Suprapubic skin (tissue), 4 donors: ENCODE measurements around the gene KCNA2.

Experiments
- CTCF ChIP-seq, 2 donors: fragments of 200-600 bp in 1 of 2; fragments of 450-650 bp in 1 of 2; sonication (generic) in 1 of 2; IDR thresholded peaks; one replicate each; pipeline ENCODE4 v1.5.1; 2016 to 2019; ENCODE audit warnings: antibody characterized with exemption in 2 of 2, mild to moderate bottlenecking in 1 of 2, moderate library complexity in 1 of 2
- POLR2A ChIP-seq, 2 donors: fragments of 450-650 bp; IDR thresholded peaks; one replicate each; pipeline ENCODE4 v1.6.1; 2017; ENCODE audit warnings: antibody characterized with exemption in 2 of 2, mild to moderate bottlenecking in 2 of 2, moderate library complexity in 2 of 2
- POLR2AphosphoS5 ChIP-seq, 3 donors: sonication (generic); formaldehyde crosslinking; IDR thresholded peaks; one replicate each; pipeline ENCODE4 v1.6.1; 2017; ENCODE audit warnings: antibody characterized with exemption in 3 of 3

- no peak for TF ChIP-seq CTCF (IDR thresholded peaks at IDR 0.05)
- TF ChIP-seq POLR2A (IDR thresholded peaks at IDR 0.05) = no peak
- TF ChIP-seq POLR2AphosphoS5 (IDR thresholded peaks at IDR 0.05) = no peak
Measured at GRCh38 chr1:110544753-110545152, 61.4 kb downstream of the KCNA2 start.
